ENCODE results near the gene ATP13A3. TPM values are rescaled to one million over a fixed set of nuclear protein-coding genes. Genes with fewer than 3 reads are reported as not detected.
"Not testable (repeated sequence)": the region's sequence is repeated elsewhere in the genome, so short reads cannot be mapped to it uniquely, and the experiment has no call there.

The ATP13A3 gene
- total RNA-seq, 2 experiments from 2014 or later, result 79.5 to 84.5 TPM

GRCh38 chr3:194522579-194523046, 35.8 kb upstream of the ATP13A3 start:
- intact Hi-C loops (cut with micrococcal nuclease; ENCODE audit: unreplicated experiment), result no loop called here
- Histone ChIP-seq H3K4me3 (ENCODE audit: low read depth, low read length, poor library complexity, severe bottlenecking) (no peak overlapping the region), H3K9me2 (ENCODE audit: insufficient read depth, low read length) (no peaks in the 10 kb centered on the region), H3K4me1 (ENCODE audit: insufficient read depth, low read length, poor library complexity, severe bottlenecking) (no peaks in the 10 kb centered on the region), H3K27ac (ENCODE audit: low read depth, low read length, poor library complexity, severe bottlenecking) (no peak overlapping the region), H3K79me2 (ENCODE audit: insufficient read depth, low read depth, low read length) (no peaks in the 10 kb centered on the region), H2AFZ (ENCODE audit: low read length) (no peak overlapping the region), H4K20me1 (ENCODE audit: insufficient read depth, low read length) (no peaks in the 10 kb centered on the region), H3K4me2 (ENCODE audit: low read length) (no peak overlapping the region), H3K9me3 (ENCODE audit: low read length) (no peaks in the 10 kb centered on the region), H3K36me3 (ENCODE audit: insufficient read depth, low read length) (no peaks in the 10 kb centered on the region)
- CTCF ChIA-PET (ENCODE audit: unreplicated experiment), result no interaction called here
- POLR2A ChIA-PET, result interaction anchor here (0.6 to 1.2 kb wide), 5 partner anchors 12 to 1495 kb away, joined by 3 to 4 read pairs (median 3); no protein-coding TSS in a partner anchor
- DNase-seq (ENCODE audit: low spot score), result no peak
- TF ChIP-seq EZH2phosphoT487 (IDR thresholded peaks at IDR 0.05; ENCODE audit: borderline replicate concordance, low read depth, low read length), result no peak
- no TSS peak for BruUV-seq (replicated peaks)

GRCh38 chr3:194521510-194522260, 34.9 kb upstream of the ATP13A3 start:
- BruUV-seq (replicated peaks), result no TSS peak
- no peak for DNase-seq (ENCODE audit: low spot score)
- H3K36me3 ChIP-seq (ENCODE audit: insufficient read depth, low read length), result no peaks in the 10 kb centered on the region

GRCh38 chr3:194520682-194521162, 33.9 kb upstream of the ATP13A3 start:
- CTCF ChIA-PET (ENCODE audit: unreplicated experiment); H3K4me2 ChIP-seq (ENCODE audit: low read length); POLR2A ChIA-PET; H3K9me3 ChIP-seq (ENCODE audit: low read length); H2AFZ ChIP-seq (ENCODE audit: low read length); DNase-seq (ENCODE audit: low spot score); H3K79me2 ChIP-seq (ENCODE audit: insufficient read depth, low read depth, low read length); H3K4me1 ChIP-seq (ENCODE audit: insufficient read depth, low read length, poor library complexity, severe bottlenecking); H3K36me3 ChIP-seq (ENCODE audit: insufficient read depth, low read length); H3K9me2 ChIP-seq (ENCODE audit: insufficient read depth, low read length); H3K4me3 ChIP-seq (ENCODE audit: low read depth, low read length, poor library complexity, severe bottlenecking); H3K27ac ChIP-seq (ENCODE audit: low read depth, low read length, poor library complexity, severe bottlenecking); H4K20me1 ChIP-seq (ENCODE audit: insufficient read depth, low read length); BruUV-seq (replicated peaks); intact Hi-C loops (cut with micrococcal nuclease; ENCODE audit: unreplicated experiment): not testable (repeated sequence)

More at GRCh38 chr3:194521510-194522260, 34.9 kb upstream of the ATP13A3 start:
- H2AFZ ChIP-seq (ENCODE audit: low read length), result no peak overlapping the region
- no peaks in the 10 kb centered on the region for H3K9me3 ChIP-seq (ENCODE audit: low read length)
- ChIA-PET POLR2A (interaction anchor here (0.6 to 1.0 kb wide), 3 partner anchors 23 to 1402 kb away, joined by 3 to 4 read pairs (median 3); no protein-coding TSS in a partner anchor), CTCF (ENCODE audit: unreplicated experiment) (no interaction called here)
- no peaks in the 10 kb centered on the region for H3K4me1 ChIP-seq (ENCODE audit: insufficient read depth, low read length, poor library complexity, severe bottlenecking)
- H3K9me2 ChIP-seq (ENCODE audit: insufficient read depth, low read length), result no peaks in the 10 kb centered on the region
- no peaks in the 10 kb centered on the region for H4K20me1 ChIP-seq (ENCODE audit: insufficient read depth, low read length)
- no peak overlapping the region for H3K4me2 ChIP-seq (ENCODE audit: low read length)
- no peak overlapping the region for H3K4me3 ChIP-seq (ENCODE audit: low read depth, low read length, poor library complexity, severe bottlenecking)
- intact Hi-C loops (cut with micrococcal nuclease; ENCODE audit: unreplicated experiment), result no loop called here
- H3K27ac ChIP-seq (ENCODE audit: low read depth, low read length, poor library complexity, severe bottlenecking), result no peak overlapping the region
- H3K79me2 ChIP-seq (ENCODE audit: insufficient read depth, low read depth, low read length), result no peaks in the 10 kb centered on the region
- TF ChIP-seq CTCF (conservative IDR thresholded peaks at IDR 0.05; ENCODE audit: low read length) (no peak), EZH2phosphoT487 (IDR thresholded peaks at IDR 0.05; ENCODE audit: borderline replicate concordance, low read depth, low read length) (no peak)
